Astrocyte of the cerebellum (primary cell): Measurements from ENCODE around the gene TYSND1.
A peak's percentile ranks its signal among the peaks of the same experiment; 100 is the strongest.

Source experiments
- DNase-seq: peaks from one replicate; pipeline ENCODE4 v3.0.0-alpha.2; 2011; ENCODE audit warnings: low read depth
- H3K4me3 ChIP-seq: 2 replicates; pipeline ENCODE4 v1.5.1; 2011; ENCODE audit warnings: mild to moderate bottlenecking, low read depth, low read length, moderate library complexity
- CTCF ChIP-seq: IDR thresholded peaks from 2 replicates; pipeline ENCODE4 v1.5.1; 2012; ENCODE audit warnings: low read length, low read depth, moderate library complexity, mild to moderate bottlenecking; ENCODE audit errors: missing control alignments
- in situ Hi-C: cut with HindIII; loops from 2 replicates; pipeline ENCODE4 v1.10.0; 2017; ENCODE audit warnings: low sequenced_read_pairs

The TYSND1 gene

GRCh38 chr10:70146489-70147258 is at the start of gene TYSND1:
Gene TYSND1, minus strand, starts transcription at chr10:70146700. Its CDS starts 114 bp downstream, at chr10:70146586.
- peak within 1 kb of the TSS; percentile 60 for H3K4me3 ChIP-seq
- in situ Hi-C loops, result no loop called here
- peak; percentile 80 for TF ChIP-seq CTCF
- peak; percentile 97 for DNase-seq

GRCh38 chr10:70193391-70193844 is 46.9 kb upstream of the TYSND1 start:
- no peak for DNase-seq
- in situ Hi-C loops, result no loop called here
- no peak for TF ChIP-seq CTCF
- no peak overlapping the region for H3K4me3 ChIP-seq

GRCh38 chr10:70192326-70192968 is 45.9 kb upstream of the TYSND1 start:
- H3K4me3 ChIP-seq, result no peak overlapping the region
- DNase-seq, result no peak
- in situ Hi-C loops, result no loop called here
- no peak for TF ChIP-seq CTCF

- H3K4me3 ChIP-seq, result no peak overlapping the region
- no peak for TF ChIP-seq CTCF
- peak; percentile 67 for DNase-seq
- in situ Hi-C loops, result no loop called here
Measured at GRCh38 chr10:70191972-70192305, 45.4 kb upstream of the TYSND1 start.

- no peak for DNase-seq
- no peak for TF ChIP-seq CTCF
- H3K4me3 ChIP-seq, result no peak overlapping the region
- in situ Hi-C loops, result no loop called here
Measured at GRCh38 chr10:70191161-70191971, 44.9 kb upstream of the TYSND1 start.

GRCh38 chr10:70190581-70190980 is 44.1 kb upstream of the TYSND1 start:
- DNase-seq, result no peak
- H3K4me3 ChIP-seq, result no peak overlapping the region
- no peak for TF ChIP-seq CTCF
- in situ Hi-C loops, result no loop called here
